Measurements from ENCODE around the gene RSRC1.

- TF ChIP-seq CTCF (CRISPR knock-in tag; IDR thresholded peaks at IDR 0.05), result no peak
- TF ChIP-seq BHLHE40 (IDR thresholded peaks at IDR 0.05; ENCODE audit: low read length), result no peak
Measured at GRCh38 chr3:158494673-158495072, 384.8 kb downstream of the RSRC1 start.

Measured in HepG2 (cell line).